Tibial nerve (tissue), 4 donors: ENCODE measurements around the gene GALR1. TPM values are rescaled to one million over a fixed set of nuclear protein-coding genes. Genes with fewer than 3 reads are reported as not detected.

Experiments
- DNase-seq, 2 donors: peaks; one replicate each; pipeline ENCODE4 v3.0.0-alpha.2; 2019; ENCODE audit warnings: low spot score in 2 of 2
- H3K27ac ChIP-seq, 4 donors: fragments of 200-600 bp; sonication (generic) in 3 of 4; one replicate each; pipeline ENCODE4 v1.5.1; 2017 to 2019; ENCODE audit warnings: mild to moderate bottlenecking in 1 of 4
- H3K27me3 ChIP-seq, 2 donors: fragments of 200-600 bp; sonication (generic) in 1 of 2; one replicate each; pipeline versions ENCODE4 v1.5.1 to v1.6.0; 2017 to 2019
- H3K36me3 ChIP-seq, 3 donors: fragments of 200-600 bp; sonication (generic); one replicate each; pipeline ENCODE4 v1.5.1; 2018 to 2019
- H3K4me1 ChIP-seq, 4 donors: fragments of 200-600 bp; sonication (generic) in 3 of 4; one replicate each; pipeline ENCODE4 v1.5.1; 2017 to 2019
- H3K4me3 ChIP-seq, 4 donors: fragments of 200-600 bp; sonication (generic) in 3 of 4; one replicate each; pipeline ENCODE4 v1.5.1; 2017 to 2019; ENCODE audit warnings: mild to moderate bottlenecking in 1 of 4, moderate library complexity in 1 of 4
- H3K9me3 ChIP-seq, 4 donors: fragments of 200-600 bp; sonication (generic) in 3 of 4; one replicate each; pipeline ENCODE4 v1.5.1; 2017 to 2019
- EP300 ChIP-seq, 2 donors: sonication (generic); formaldehyde crosslinking; IDR thresholded peaks; one replicate each; pipeline ENCODE4 v1.6.1; 2017; ENCODE audit warnings: antibody characterized with exemption in 2 of 2, mild to moderate bottlenecking in 1 of 2
- POLR2A ChIP-seq, 2 donors: fragments of 450-650 bp; IDR thresholded peaks; one replicate each; pipeline ENCODE4 v1.6.1; 2017; ENCODE audit warnings: antibody characterized with exemption in 2 of 2, mild to moderate bottlenecking in 2 of 2, moderate library complexity in 2 of 2
- WGBS, 2 donors: methylation state at CpG; one replicate each; pipeline ENCODE4 v1.1.5; 2018; 5-methylcytosine and 5-hydroxymethylcytosine counted together
- total RNA-seq, 4 donors: library from RNA; depleted of rRNA; stranded (reverse); fragments of >200 nt; gene quantifications; one replicate each; pipeline ENCODE4 v1.1.0, GENCODE V29; 2016
- TF ChIP-seq, protein P1 (sequence below), 5 experiments: fragments of 200-600 bp in 3 of 5; fragments of 450-650 bp in 2 of 5; sonication (generic) in 3 of 5; IDR thresholded peaks; one replicate each; pipeline ENCODE4 v1.5.1; 2016 to 2019; ENCODE audit warnings: antibody characterized with exemption in 5 of 5, mild to moderate bottlenecking in 3 of 5, moderate library complexity in 2 of 5

Gene GALR1
- total RNA-seq, 4 donors from 2014 or later: 0.42 to 1.2 (median 0.87) TPM; not detected in 1

DNA sequence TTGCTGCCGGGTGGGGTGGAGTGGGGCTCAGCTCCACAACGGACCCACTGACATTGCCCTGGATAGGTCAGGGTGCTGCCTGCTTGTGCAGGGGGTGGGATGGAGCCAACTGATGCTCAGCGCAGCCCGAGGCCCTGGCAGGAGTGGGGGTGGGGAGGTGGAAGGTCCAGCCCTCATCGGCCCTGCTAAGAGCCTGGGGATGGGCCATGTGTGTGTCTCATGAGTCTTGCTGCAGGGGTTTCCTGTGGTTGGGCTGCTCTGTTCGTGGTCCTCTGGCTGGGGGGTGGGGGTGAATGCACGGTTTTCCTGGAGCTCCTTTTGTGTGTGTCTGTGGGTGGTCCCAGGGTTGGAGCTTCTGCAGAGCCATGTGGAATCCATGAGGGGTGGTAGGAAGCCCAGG lies 39.4 kb upstream of the GALR1 start:
- Histone ChIP-seq H3K27ac (peak overlapping the region in 1 of 4 donors; percentile 40), H3K4me1 (peaks cover 2 to 54% (median 16%) of the 10 kb centered on the region in 4 donors)
- TF ChIP-seq EP300 (IDR thresholded peaks at IDR 0.05) (no peak), POLR2A (IDR thresholded peaks at IDR 0.05) (no peak)
- TF ChIP-seq, protein P1, sequence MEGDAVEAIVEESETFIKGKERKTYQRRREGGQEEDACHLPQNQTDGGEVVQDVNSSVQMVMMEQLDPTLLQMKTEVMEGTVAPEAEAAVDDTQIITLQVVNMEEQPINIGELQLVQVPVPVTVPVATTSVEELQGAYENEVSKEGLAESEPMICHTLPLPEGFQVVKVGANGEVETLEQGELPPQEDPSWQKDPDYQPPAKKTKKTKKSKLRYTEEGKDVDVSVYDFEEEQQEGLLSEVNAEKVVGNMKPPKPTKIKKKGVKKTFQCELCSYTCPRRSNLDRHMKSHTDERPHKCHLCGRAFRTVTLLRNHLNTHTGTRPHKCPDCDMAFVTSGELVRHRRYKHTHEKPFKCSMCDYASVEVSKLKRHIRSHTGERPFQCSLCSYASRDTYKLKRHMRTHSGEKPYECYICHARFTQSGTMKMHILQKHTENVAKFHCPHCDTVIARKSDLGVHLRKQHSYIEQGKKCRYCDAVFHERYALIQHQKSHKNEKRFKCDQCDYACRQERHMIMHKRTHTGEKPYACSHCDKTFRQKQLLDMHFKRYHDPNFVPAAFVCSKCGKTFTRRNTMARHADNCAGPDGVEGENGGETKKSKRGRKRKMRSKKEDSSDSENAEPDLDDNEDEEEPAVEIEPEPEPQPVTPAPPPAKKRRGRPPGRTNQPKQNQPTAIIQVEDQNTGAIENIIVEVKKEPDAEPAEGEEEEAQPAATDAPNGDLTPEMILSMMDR (IDR thresholded peaks at IDR 0.05): no peak

DNA sequence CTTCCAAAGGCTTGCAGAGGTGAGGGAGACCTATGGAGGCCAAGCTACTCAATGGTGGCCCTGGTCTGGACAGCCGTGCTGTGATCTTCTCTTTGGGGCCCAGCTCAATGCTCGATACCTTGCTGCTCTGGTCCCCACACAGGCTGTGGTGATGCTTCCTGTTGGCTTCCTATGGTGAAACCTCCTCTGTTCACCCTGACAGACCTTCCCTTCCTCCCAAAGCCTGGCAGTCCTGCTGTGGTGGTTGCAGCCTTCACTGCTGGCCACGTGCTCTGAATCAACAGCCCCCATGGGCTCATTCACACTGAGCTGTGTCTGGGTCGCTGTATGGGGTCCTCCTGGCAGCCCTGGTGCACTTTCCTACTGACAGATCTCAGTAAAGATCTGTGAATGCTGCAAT lies 31.0 kb upstream of the GALR1 start:
- no peaks in the 10 kb centered on the region for H3K4me1 ChIP-seq
- H3K36me3 ChIP-seq: no peaks in the 10 kb centered on the region
- WGBS, 2 donors: 61 to 67% methylated on average over 4 of the region's 4 CpGs
- no peak overlapping the region for H3K4me3 ChIP-seq
- TF ChIP-seq EP300 (IDR thresholded peaks at IDR 0.05) (no peak), POLR2A (IDR thresholded peaks at IDR 0.05) (no peak)
- TF ChIP-seq, protein P1 (IDR thresholded peaks at IDR 0.05): no peak
- no peaks in the 10 kb centered on the region for H3K27me3 ChIP-seq
- H3K9me3 ChIP-seq: no peaks in the 10 kb centered on the region
- no peak overlapping the region for H3K27ac ChIP-seq
- no peak for DNase-seq

More for the DNA sequence above, 39.4 kb upstream of the GALR1 start:
- no peaks in the 10 kb centered on the region for H3K27me3 ChIP-seq
- whole genome bisulfite sequencing, 2 donors: 35 to 48% methylated on average over 7 of the region's 7 CpGs
- no peak overlapping the region for H3K4me3 ChIP-seq
- no peaks in the 10 kb centered on the region for H3K9me3 ChIP-seq
- DNase-seq: no peak
- no peaks in the 10 kb centered on the region for H3K36me3 ChIP-seq

DNA sequence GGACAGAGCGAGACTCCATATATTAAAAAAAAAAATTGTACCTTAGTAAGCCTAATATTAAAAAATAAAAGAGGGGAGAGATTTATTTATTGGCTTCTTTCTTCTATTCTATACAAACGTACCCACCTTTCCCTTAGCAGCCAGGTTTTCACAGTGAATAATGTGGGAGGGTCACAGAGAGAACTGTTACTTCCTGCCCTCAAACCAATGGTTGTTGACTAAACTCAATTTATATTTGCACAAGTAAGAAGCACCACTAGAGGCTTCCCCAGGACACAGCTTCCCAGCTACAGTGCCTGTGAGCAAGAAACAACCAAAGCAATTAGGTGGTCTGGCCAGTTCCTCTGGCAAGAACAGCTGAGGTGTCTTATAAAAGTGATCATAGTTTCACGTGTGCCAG lies 28.9 kb upstream of the GALR1 start:
- H3K4me3 ChIP-seq: no peak overlapping the region
- no peaks in the 10 kb centered on the region for H3K27me3 ChIP-seq
- no peak overlapping the region for H3K27ac ChIP-seq
- TF ChIP-seq, protein P1 (IDR thresholded peaks at IDR 0.05): no peak
- TF ChIP-seq EP300 (IDR thresholded peaks at IDR 0.05) (no peak), POLR2A (IDR thresholded peaks at IDR 0.05) (no peak)
- H3K9me3 ChIP-seq: no peaks in the 10 kb centered on the region
- no peaks in the 10 kb centered on the region for H3K36me3 ChIP-seq
- H3K4me1 ChIP-seq: no peaks in the 10 kb centered on the region
- WGBS, 2 donors: 74 to 80% methylated on average over 3 of the region's 3 CpGs
- no peak for DNase-seq

DNA sequence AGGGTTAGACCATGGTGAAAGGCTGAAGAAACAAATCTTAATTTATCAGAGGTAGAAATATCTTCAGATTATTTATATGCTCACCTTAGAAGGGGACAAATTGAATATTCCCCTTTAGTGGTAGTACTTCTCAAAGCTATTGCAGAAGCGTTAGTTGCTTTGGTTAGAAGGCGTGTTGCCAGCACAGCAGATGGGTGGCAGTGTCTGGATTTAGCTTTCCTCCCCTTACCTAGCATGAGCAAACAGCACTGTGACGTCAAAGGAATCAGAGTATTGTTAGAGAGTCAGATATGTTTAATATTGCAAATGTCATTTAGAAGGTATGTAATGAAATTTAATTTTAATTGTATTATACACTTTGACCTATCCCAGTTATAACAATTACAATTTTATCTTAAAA lies 27.2 kb upstream of the GALR1 start:
- no peak for DNase-seq
- Histone ChIP-seq H3K9me3 (no peaks in the 10 kb centered on the region), H3K36me3 (no peaks in the 10 kb centered on the region), H3K4me1 (no peaks in the 10 kb centered on the region), H3K27ac (no peak overlapping the region), H3K4me3 (no peak overlapping the region), H3K27me3 (no peaks in the 10 kb centered on the region)
- TF ChIP-seq POLR2A (IDR thresholded peaks at IDR 0.05) (no peak), EP300 (IDR thresholded peaks at IDR 0.05) (no peak)
- TF ChIP-seq, protein P1 (IDR thresholded peaks at IDR 0.05): no peak
- WGBS, 2 donors: 72 to 74% methylated on average over 3 of the region's 3 CpGs

DNA sequence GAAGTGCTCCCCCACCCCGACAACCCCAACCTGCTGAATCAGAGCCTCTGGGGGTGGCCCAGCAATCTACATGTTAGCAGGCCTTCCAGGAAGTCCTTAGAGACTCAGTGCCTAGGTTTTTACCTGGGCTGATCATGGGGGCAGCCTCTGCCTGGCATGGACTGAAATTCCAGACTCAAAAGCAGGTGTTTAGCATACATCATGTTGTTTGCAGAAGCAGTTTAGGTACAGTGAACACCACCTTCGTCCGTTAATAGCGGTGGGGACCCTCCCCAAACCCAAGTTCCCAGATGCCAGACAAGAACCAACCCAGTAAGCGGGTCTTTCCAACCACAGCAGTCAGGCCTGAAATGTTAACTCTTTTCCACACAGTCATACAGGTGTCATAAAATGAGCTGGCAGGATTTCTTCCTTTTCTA lies 26.4 kb upstream of the GALR1 start:
- no peaks in the 10 kb centered on the region for H3K4me1 ChIP-seq
- H3K36me3 ChIP-seq: no peaks in the 10 kb centered on the region
- H3K4me3 ChIP-seq: no peak overlapping the region
- no peak for TF ChIP-seq EP300 (IDR thresholded peaks at IDR 0.05)
- no peaks in the 10 kb centered on the region for H3K27me3 ChIP-seq
- H3K27ac ChIP-seq: no peak overlapping the region
- WGBS, 2 donors: 71 to 72% methylated on average over 5 of the region's 5 CpGs
- H3K9me3 ChIP-seq: no peaks in the 10 kb centered on the region
- no peak for DNase-seq

DNA sequence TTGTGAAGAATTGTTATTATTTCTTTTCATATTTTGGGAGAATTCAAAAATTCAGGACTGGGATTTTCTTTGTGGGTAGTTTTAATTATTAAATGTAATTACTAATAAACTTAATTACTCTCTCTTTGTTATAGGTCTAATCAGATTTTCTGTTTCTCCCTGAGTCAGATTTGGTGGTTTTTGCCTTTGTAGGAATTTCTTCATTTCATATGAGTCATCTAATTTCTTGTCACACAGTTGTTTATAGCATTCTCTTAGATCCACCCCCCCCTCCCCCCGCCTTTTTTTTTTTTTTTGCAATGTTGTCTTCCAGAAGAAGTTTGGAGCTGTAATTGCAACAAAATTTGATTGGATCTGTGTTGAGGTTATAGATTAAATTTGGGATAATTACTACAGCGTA lies 26.0 kb upstream of the GALR1 start:
- no peaks in the 10 kb centered on the region for H3K36me3 ChIP-seq
- no peak overlapping the region for H3K4me3 ChIP-seq
- H3K9me3 ChIP-seq: no peaks in the 10 kb centered on the region
- no peaks in the 10 kb centered on the region for H3K27me3 ChIP-seq
- no peaks in the 10 kb centered on the region for H3K4me1 ChIP-seq
- no peak overlapping the region for H3K27ac ChIP-seq
- TF ChIP-seq, protein P1 (IDR thresholded peaks at IDR 0.05): no peak
- TF ChIP-seq POLR2A (IDR thresholded peaks at IDR 0.05) (no peak), EP300 (IDR thresholded peaks at IDR 0.05) (no peak)
- no peak for DNase-seq
- WGBS, 2 donors: 68 to 74% methylated on average over 2 of the region's 2 CpGs
